Activated naive CD4-positive, alpha-beta T cell (primary cell): Measurements from ENCODE around the gene ECD.
A peak's percentile ranks its signal among the peaks of the same experiment; 100 is the strongest.

Experiments
- DNase-seq, 4 experiments: peaks; one replicate each; lab custom pipeline; 2025; lab: John Stamatoyannopoulos, UW

ECD gene

GRCh38 chr10:73096449-73097304, 71.1 kb downstream of the ECD start, which contains the start of gene P4HA1:
Gene P4HA1 (minus strand): TSS chr10:73096866. CDS start chr10:73074883, 21,983 bp downstream.
- DNase-seq, result peak; percentile 89 to 96 (median 93)

- DNase-seq, result peak; percentile 28 to 57 (median 41)
Measured at GRCh38 chr10:73096041-73096448, 71.8 kb downstream of the ECD start.

GRCh38 chr10:73095481-73096021, 72.3 kb downstream of the ECD start:
- no peak for DNase-seq

GRCh38 chr10:73094986-73095480, 72.8 kb downstream of the ECD start:
- no peak for DNase-seq

- no peak for DNase-seq
Measured at GRCh38 chr10:73093922-73094850, 73.6 kb downstream of the ECD start.

GRCh38 chr10:73092830-73093229, 75.0 kb downstream of the ECD start:
- DNase-seq, result no peak

- DNase-seq, result no peak
Measured at GRCh38 chr10:73088304-73088703, 79.5 kb downstream of the ECD start.

- no peak for DNase-seq
Measured at GRCh38 chr10:73086816-73087215, 81.0 kb downstream of the ECD start.

GRCh38 chr10:73084209-73084608, 83.6 kb downstream of the ECD start:
- DNase-seq, result no peak
